Endodermal cell (in vitro differentiated cells): ENCODE results near the gene RPL21. TPM values are rescaled to one million over a fixed set of nuclear protein-coding genes. Genes with fewer than 3 reads are reported as not detected.

Experiments used
- DNase-seq: peaks from one replicate; pipeline ENCODE4 v3.0.0-alpha.2; 2017
- H3K27ac ChIP-seq: 2 replicates; pipeline ENCODE4 v1.5.1; 2013; ENCODE audit warnings: mild to moderate bottlenecking, low read depth, low read length, moderate library complexity
- H3K27me3 ChIP-seq: 2 replicates; pipeline ENCODE4 v1.6.1; 2013; ENCODE audit warnings: mild to moderate bottlenecking, low read length, moderate library complexity; ENCODE audit not compliant: insufficient read depth, control insufficient read depth, poor library complexity, severe bottlenecking
- H3K36me3 ChIP-seq: 2 replicates; pipeline ENCODE4 v1.7.0; 2013; ENCODE audit warnings: mild to moderate bottlenecking, low read length, moderate library complexity; ENCODE audit not compliant: control insufficient read depth, insufficient read depth
- H3K4me1 ChIP-seq: one replicate; pipeline ENCODE4 v1.7.0; 2013; ENCODE audit warnings: low read length; ENCODE audit not compliant: control insufficient read depth, insufficient read depth
- H3K4me3 ChIP-seq: 2 replicates; pipeline ENCODE4 v1.5.1; 2013; ENCODE audit warnings: mild to moderate bottlenecking, low read length, moderate library complexity
- H3K9ac ChIP-seq: 2 replicates; pipeline ENCODE4 v1.6.1; 2013; ENCODE audit warnings: mild to moderate bottlenecking, low read length, moderate library complexity; ENCODE audit not compliant: poor library complexity, severe bottlenecking; ENCODE audit errors: extremely low read depth
- H3K9me3 ChIP-seq: 2 replicates; pipeline ENCODE4 v1.6.1; 2013; ENCODE audit warnings: mild to moderate bottlenecking, low read length, moderate library complexity; ENCODE audit not compliant: control insufficient read depth
- H3K27ac Mint-ChIP-seq: 2 replicates; pipeline ENCODE4 v1.8.0; 2020; ENCODE audit warnings: mixed read lengths
- H3K27me3 Mint-ChIP-seq: 2 replicates; pipeline ENCODE4 v1.8.0; 2021; ENCODE audit warnings: mild to moderate bottlenecking, mixed read lengths; ENCODE audit not compliant: insufficient read depth
- H3K36me3 Mint-ChIP-seq: 2 replicates; pipeline ENCODE4 v1.8.0; 2020; ENCODE audit warnings: low read depth, mixed read lengths
- H3K4me1 Mint-ChIP-seq: 2 replicates; pipeline ENCODE4 v1.8.0; 2020; ENCODE audit warnings: mixed read lengths
- H3K4me3 Mint-ChIP-seq: 2 replicates; pipeline ENCODE4 v1.8.0; 2020; ENCODE audit warnings: mild to moderate bottlenecking, moderate library complexity, mixed read lengths
- H3K9me3 Mint-ChIP-seq: 2 replicates; pipeline ENCODE4 v1.8.0; 2020; ENCODE audit warnings: mild to moderate bottlenecking, mixed read lengths
- WGBS, 2 experiments: methylation state at CpG; one replicate each; pipeline versions ENCODE4 v1.1.5 to v1.1.7; 2013; ENCODE audit warnings: missing lambda C conversion rate in 2 of 2, mixed read lengths in 1 of 2; ENCODE audit not compliant: insufficient coverage in 1 of 2, insufficient read length in 1 of 2; 5-methylcytosine and 5-hydroxymethylcytosine counted together
- total RNA-seq, 2 donors: library from RNA; stranded (reverse); fragmentation: NEBNext Ultra II Directional in 1 of 2; extraction: Animal tissue kit (Norgen Biotek cat#: 25700) in 1 of 2; gene quantifications; 2 replicates in 1 of 2; 3 replicates in 1 of 2; pipeline ENCODE4 v1.2.1, GENCODE V29; 2021
- TF ChIP-seq, protein P1 (sequence below): fragments of 200-600 bp; sonication (generic); conservative IDR thresholded peaks from 2 replicates; pipeline ENCODE4 v1.5.0; 2021; ENCODE audit warnings: antibody characterized with exemption, mild to moderate bottlenecking

The RPL21 gene
- total RNA-seq, 2 donors from 2014 or later = 882 to 975 TPM

DNA sequence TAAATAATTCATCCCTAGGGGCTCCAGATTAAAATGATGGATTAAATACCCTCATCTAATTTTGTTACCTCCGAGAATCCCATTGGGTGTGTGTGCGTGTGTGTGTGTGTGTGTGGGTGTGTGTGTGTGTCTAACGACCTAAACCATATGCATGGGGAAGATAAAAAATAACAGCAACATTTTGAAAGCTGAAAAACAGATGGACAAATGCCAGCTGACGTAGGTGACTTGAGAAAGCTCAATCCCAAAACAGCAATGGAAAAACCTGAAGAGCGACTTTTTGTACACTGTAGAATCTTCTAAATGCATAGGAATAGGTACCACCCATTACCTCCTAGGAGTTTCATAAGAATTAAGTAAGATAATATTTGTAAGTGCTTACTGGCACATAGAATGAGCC lies 8.7 kb upstream of the RPL21 start:
- Mint-ChIP-seq H3K27me3 (no peaks in the 10 kb centered on the region), H3K4me3 (no peak overlapping the region), H3K9me3 (no peaks in the 10 kb centered on the region), H3K27ac (no peak overlapping the region), H3K4me1 (peaks cover 7% of the 10 kb centered on the region), H3K36me3 (no peaks in the 10 kb centered on the region)
- 86 to 95% methylated on average over 1 to 5 of the region's 5 CpGs for WGBS, 2 experiments
- Histone ChIP-seq H3K36me3 (no peaks in the 10 kb centered on the region), H3K27me3 (no peaks in the 10 kb centered on the region), H3K4me3 (no peak overlapping the region), H3K9ac (no peak overlapping the region), H3K9me3 (no peaks in the 10 kb centered on the region), H3K4me1 (no peaks in the 10 kb centered on the region), H3K27ac (no peak overlapping the region)
- no peak for DNase-seq
- TF ChIP-seq, protein P1, sequence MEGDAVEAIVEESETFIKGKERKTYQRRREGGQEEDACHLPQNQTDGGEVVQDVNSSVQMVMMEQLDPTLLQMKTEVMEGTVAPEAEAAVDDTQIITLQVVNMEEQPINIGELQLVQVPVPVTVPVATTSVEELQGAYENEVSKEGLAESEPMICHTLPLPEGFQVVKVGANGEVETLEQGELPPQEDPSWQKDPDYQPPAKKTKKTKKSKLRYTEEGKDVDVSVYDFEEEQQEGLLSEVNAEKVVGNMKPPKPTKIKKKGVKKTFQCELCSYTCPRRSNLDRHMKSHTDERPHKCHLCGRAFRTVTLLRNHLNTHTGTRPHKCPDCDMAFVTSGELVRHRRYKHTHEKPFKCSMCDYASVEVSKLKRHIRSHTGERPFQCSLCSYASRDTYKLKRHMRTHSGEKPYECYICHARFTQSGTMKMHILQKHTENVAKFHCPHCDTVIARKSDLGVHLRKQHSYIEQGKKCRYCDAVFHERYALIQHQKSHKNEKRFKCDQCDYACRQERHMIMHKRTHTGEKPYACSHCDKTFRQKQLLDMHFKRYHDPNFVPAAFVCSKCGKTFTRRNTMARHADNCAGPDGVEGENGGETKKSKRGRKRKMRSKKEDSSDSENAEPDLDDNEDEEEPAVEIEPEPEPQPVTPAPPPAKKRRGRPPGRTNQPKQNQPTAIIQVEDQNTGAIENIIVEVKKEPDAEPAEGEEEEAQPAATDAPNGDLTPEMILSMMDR = no peak

DNA sequence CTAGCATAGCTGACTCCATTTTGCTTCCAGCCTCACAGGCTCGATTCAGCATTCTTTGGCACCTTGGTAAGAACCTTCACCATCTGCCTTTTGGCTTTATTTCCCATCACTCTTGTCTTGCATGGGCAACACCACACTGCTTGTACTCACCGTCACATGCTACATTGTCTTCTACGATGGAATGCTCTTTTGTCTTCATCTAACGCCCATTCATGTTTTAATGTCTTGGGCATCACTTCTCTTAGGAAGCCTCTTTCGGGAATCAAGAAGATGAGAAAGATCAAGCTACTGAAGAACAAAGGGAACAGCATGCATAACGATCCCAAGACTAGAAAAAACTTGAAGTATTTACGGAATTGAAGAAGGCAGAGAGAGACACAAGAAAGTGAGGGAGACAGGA lies 5.7 kb upstream of the RPL21 start:
- DNase-seq = no peak
- 76 to 82% methylated on average over 7 of the region's 7 CpGs for WGBS, 2 experiments
- no peak overlapping the region for H3K27ac Mint-ChIP-seq

DNA sequence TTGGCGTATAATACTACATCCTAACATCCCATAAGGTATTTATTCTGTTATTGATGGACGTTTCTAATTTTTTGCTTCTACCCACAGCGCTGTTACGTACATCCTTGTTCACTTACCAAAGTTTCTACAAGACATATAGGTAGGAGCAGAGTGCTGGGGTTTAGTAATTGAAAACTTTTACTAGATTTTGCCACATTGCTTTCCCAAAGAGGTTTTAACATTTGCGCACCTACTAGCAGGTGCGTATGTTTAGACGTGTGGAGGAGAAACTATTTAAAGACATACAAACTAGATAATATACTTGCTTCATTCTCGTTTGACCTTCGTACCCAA lies 559 bp upstream of the RPL21 start:
- TF ChIP-seq, protein P1 = no peak
- Mint-ChIP-seq H3K4me3 (peak overlapping the region; percentile 95), H3K27me3 (no peaks in the 10 kb centered on the region), H3K36me3 (peaks cover 30% of the 10 kb centered on the region), H3K9me3 (no peaks in the 10 kb centered on the region), H3K27ac (peak overlapping the region; percentile 100), H3K4me1 (peaks cover 19% of the 10 kb centered on the region)
- no peaks in the 10 kb centered on the region for H3K9me3 ChIP-seq
- 4% methylated on average over 8 of the region's 9 CpGs; no CpG with 5 or more reads in 1 of the 2 experiments for WGBS, 2 experiments
- H3K4me3 ChIP-seq = peak overlapping the region; percentile 96
- peak overlapping the region; percentile 95 for H3K9ac ChIP-seq
- H3K27me3 ChIP-seq = no peaks in the 10 kb centered on the region
- DNase-seq = no peak
- no peaks in the 10 kb centered on the region for H3K4me1 ChIP-seq
- no peak overlapping the region for H3K27ac ChIP-seq
- H3K36me3 ChIP-seq = peaks cover 32% of the 10 kb centered on the region

More for the DNA sequence above, 5.7 kb upstream of the RPL21 start:
- no peaks in the 10 kb centered on the region for H3K27me3 Mint-ChIP-seq
- Histone ChIP-seq H3K9me3 (no peaks in the 10 kb centered on the region), H3K4me1 (no peaks in the 10 kb centered on the region), H3K4me3 (no peak overlapping the region), H3K27me3 (no peaks in the 10 kb centered on the region), H3K9ac (no peak overlapping the region), H3K36me3 (no peaks in the 10 kb centered on the region), H3K27ac (no peak overlapping the region)
- no peak overlapping the region for H3K4me3 Mint-ChIP-seq
- H3K36me3 Mint-ChIP-seq = no peaks in the 10 kb centered on the region
- TF ChIP-seq, protein P1 = no peak
- no peaks in the 10 kb centered on the region for H3K9me3 Mint-ChIP-seq
- peaks cover 9% of the 10 kb centered on the region for H3K4me1 Mint-ChIP-seq
